ENCODE data around the gene UBTD1. TPM values are rescaled to one million over a fixed set of nuclear protein-coding genes. Genes with fewer than 3 reads are reported as not detected.

UBTD1 gene
- total and polyA plus RNA-seq, 3 donors from 2014 or later = 74.1 to 143 (median 111) TPM

DNA sequence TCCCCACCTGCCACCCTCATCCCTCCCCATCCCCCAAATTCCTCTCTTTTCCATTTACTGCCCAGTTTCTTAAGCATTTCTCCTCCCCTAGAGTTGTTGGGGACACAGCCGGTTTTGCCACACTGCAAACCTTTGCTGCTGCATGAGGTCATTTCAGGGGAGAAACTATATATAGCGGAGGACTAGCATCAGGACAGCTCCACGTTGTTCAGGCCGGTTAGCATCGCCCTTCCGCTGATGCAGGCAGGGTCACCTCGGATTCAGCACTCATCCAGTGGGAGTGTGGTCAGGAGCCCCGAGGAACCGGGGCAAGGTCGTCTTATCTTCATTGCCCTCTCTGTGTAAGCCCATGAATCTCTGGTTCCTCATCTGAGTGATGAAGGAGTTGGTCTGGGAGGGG, 15.6 kb downstream of the UBTD1 start:
- no peaks in the 10 kb centered on the region for H3K9me3 ChIP-seq
- no peak for DNase-seq
- H3K27me3 ChIP-seq = no peaks in the 10 kb centered on the region
- 60 to 81% methylated on average over 5 to 10 of the region's 10 CpGs for WGBS, 2 donors
- no peaks in the 10 kb centered on the region for H3K36me3 ChIP-seq (ENCODE audit: low read depth, missing control alignments)
- no peak overlapping the region for H3K4me3 ChIP-seq
- TF ChIP-seq POLR2A (IDR thresholded peaks at IDR 0.05) = no peak
- intact Hi-C loops (cut with DNase I; ENCODE audit: low total_unique reads) = no loop called here
- peaks cover 55% of the 10 kb centered on the region for H3K4me1 ChIP-seq
- no peak overlapping the region for H3K27ac ChIP-seq

DNA sequence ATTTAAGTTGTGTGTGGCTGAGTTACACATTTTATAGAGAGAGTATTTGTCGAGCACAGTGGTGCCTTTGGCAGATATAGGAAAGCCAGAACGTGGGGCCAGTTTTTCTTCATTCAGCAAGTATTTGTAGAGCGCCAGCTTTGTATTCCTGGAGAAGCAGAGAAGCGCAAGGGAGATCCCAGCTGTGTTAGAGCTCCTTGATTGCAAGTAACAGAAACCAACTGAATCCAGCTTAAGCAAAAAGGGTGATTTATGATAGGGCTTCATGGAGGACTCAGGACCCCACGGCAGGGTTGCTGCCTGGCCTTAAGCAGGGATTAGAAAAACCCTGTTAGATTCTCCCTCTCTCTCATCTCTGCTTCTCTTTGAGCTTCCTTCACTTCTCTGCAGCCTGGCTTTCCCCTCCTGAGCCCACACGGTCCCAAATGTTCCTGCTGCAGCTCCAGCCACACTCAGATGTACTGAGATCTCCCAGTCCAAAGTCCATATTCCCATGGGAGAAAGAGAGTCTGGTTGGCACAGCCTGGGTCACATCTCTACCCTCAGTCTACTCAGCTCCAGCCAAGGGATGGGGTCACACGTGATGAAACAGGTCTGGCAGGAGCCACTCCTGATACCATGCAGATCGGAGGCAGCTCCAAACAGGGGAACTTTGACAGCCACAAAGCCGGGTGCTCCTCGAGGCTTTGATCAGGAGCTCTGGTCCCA, 16.7 kb downstream of the UBTD1 start:
- no peaks in the 10 kb centered on the region for H3K9me3 ChIP-seq
- TF ChIP-seq POLR2A (IDR thresholded peaks at IDR 0.05) = no peak
- TF ChIP-seq, protein P1, sequence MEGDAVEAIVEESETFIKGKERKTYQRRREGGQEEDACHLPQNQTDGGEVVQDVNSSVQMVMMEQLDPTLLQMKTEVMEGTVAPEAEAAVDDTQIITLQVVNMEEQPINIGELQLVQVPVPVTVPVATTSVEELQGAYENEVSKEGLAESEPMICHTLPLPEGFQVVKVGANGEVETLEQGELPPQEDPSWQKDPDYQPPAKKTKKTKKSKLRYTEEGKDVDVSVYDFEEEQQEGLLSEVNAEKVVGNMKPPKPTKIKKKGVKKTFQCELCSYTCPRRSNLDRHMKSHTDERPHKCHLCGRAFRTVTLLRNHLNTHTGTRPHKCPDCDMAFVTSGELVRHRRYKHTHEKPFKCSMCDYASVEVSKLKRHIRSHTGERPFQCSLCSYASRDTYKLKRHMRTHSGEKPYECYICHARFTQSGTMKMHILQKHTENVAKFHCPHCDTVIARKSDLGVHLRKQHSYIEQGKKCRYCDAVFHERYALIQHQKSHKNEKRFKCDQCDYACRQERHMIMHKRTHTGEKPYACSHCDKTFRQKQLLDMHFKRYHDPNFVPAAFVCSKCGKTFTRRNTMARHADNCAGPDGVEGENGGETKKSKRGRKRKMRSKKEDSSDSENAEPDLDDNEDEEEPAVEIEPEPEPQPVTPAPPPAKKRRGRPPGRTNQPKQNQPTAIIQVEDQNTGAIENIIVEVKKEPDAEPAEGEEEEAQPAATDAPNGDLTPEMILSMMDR (IDR thresholded peaks at IDR 0.05) = no peak
- peak overlapping the region in 1 of 2 donors; percentile 41 for H3K27ac ChIP-seq
- H3K27me3 ChIP-seq = no peaks in the 10 kb centered on the region
- no peaks in the 10 kb centered on the region for H3K36me3 ChIP-seq (ENCODE audit: low read depth, missing control alignments)
- WGBS, 2 donors = 61 to 75% methylated on average over 8 to 10 of the region's 10 CpGs
- H3K4me1 ChIP-seq = peaks cover 52% of the 10 kb centered on the region
- no peak overlapping the region for H3K4me3 ChIP-seq
- intact Hi-C loops (cut with DNase I; ENCODE audit: low total_unique reads) = no loop called here
- no peak for DNase-seq

DNA sequence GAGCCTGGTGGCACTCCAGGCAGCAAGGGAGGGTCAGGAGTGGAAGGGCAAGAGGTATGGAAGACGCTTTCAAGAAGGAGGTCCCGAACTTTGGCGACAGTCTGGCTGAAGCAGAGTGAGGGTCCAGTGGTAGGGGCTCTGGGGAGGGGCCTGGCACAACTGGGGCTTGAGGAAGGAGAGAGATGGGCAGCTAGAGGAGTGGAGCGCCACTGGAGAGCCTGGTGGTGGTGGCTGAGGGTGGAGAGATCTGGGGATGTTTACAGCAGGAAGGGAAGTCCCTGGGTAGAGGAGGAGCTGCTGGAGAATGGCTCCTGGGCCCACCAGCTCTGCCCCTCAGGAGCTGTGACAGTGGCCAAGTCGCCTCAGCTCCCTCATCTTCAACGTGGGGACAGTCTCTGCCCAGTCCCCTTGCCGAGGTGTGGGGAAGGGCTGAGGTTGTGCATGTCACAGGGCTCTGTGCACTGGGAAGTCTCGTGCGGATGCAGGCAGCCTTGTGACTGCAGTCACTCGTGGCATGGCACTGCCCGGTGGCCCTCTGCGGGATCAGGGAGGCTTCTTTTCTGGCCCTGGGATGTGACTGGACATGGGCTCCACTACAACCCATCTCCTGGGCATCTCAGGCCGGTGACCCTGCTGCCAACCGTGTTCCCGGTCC, 18.5 kb downstream of the UBTD1 start:
- Histone ChIP-seq H3K9me3 (no peaks in the 10 kb centered on the region), H3K27me3 (no peaks in the 10 kb centered on the region), H3K36me3 (ENCODE audit: low read depth, missing control alignments) (no peaks in the 10 kb centered on the region), H3K4me1 (peaks cover 36% of the 10 kb centered on the region), H3K27ac (peak overlapping the region in 1 of 2 donors; percentile 25), H3K4me3 (no peak overlapping the region)
- TF ChIP-seq POLR2A (IDR thresholded peaks at IDR 0.05) = no peak
- TF ChIP-seq, protein P1 (IDR thresholded peaks at IDR 0.05) = no peak
- intact Hi-C loops (cut with DNase I; ENCODE audit: low total_unique reads) = no loop called here
- WGBS, 2 donors = 91 to 95% methylated on average over 7 to 14 of the region's 15 CpGs
- no peak for DNase-seq

DNA sequence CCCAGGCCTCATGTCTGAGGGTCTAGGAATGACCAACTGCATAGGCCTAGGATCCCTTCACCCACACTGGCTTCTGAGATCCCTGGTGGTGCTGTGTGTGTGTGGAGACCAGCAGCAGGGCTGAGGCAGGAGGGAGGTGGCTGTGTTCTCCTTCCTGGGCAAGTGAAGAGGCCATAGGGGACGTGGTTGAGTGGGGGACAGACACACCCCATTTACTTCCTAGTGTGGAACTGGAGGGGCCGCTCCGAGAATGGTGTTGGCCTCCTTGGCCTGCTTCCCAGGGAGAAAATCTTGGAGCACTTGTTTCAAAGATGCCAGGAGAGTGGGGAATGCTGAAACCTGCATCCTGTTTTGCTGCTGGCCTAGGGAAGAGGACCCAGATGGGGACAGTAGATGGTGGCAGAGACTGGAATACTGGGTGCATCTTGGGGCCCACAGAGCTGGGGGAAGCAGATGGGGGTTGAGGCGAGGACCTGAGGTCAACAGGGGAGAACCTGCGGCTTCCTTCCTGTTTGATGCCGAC, 19.1 kb downstream of the UBTD1 start:
- peak overlapping the region in 1 of 2 donors; percentile 25 for H3K27ac ChIP-seq

More for the DNA sequence above, 19.1 kb downstream of the UBTD1 start:
- Histone ChIP-seq H3K27me3 (no peaks in the 10 kb centered on the region), H3K36me3 (ENCODE audit: low read depth, missing control alignments) (no peaks in the 10 kb centered on the region), H3K4me3 (no peak overlapping the region), H3K9me3 (no peaks in the 10 kb centered on the region), H3K4me1 (peaks cover 30% of the 10 kb centered on the region)
- DNase-seq = no peak
- intact Hi-C loops (cut with DNase I; ENCODE audit: low total_unique reads) = no loop called here
- TF ChIP-seq, protein P1 (IDR thresholded peaks at IDR 0.05) = no peak
- TF ChIP-seq POLR2A (IDR thresholded peaks at IDR 0.05) = no peak
- 57 to 68% methylated on average over 6 of the region's 6 CpGs for WGBS, 2 donors
